Measurements from ENCODE around the gene DAND5. TPM values are rescaled to one million over a fixed set of nuclear protein-coding genes. Genes with fewer than 3 reads are reported as not detected.

DAND5 gene
- total and polyA plus RNA-seq, 2 of the 13 experiments (the other 11 are each of a cell fraction or from before 2014, with no cell fraction given), result 0.04 TPM; not detected in 1

- TF ChIP-seq ZNF687 (CRISPR knock-in tag; IDR thresholded peaks at IDR 0.05) (peak; percentile 86), ZNF441 (CRISPR knock-in tag; IDR thresholded peaks at IDR 0.05; ENCODE audit: borderline replicate concordance) (peak; percentile 51; the same call in 1 of the 2 replicates), IRF1 (CRISPR knock-in tag; IDR thresholded peaks at IDR 0.05; ENCODE audit: low read depth) (no peak), FOXA1 (IDR thresholded peaks at IDR 0.05) (no peak), FOXA1 (CRISPR knock-in tag; IDR thresholded peaks at IDR 0.05) (0 out of 2 replicates have a peak, but pooled peaks have one; percentile 14), KLF16 (CRISPR knock-in tag; IDR thresholded peaks at IDR 0.05) (0 out of 4 replicates have a peak, but pooled peaks of 1 of the 2 experiments have one; percentile 32), TCF7L2 (IDR thresholded peaks at IDR 0.05; ENCODE audit: low read depth, low read length) (no peak), SALL1 (CRISPR knock-in tag; IDR thresholded peaks at IDR 0.05) (peak; percentile 67; the same call in 1 of the 2 replicates), RBFOX2 (IDR thresholded peaks at IDR 0.05; ENCODE audit: low read depth, low read length) (peak; percentile 53; the same call in 1 of the 2 replicates), CCDC6 (CRISPR knock-in tag; IDR thresholded peaks at IDR 0.05) (peak; percentile 74; the same call in 1 of the 2 replicates), ZBTB7B (CRISPR knock-in tag; IDR thresholded peaks at IDR 0.05) (peak; percentile 94), ZFP41 (CRISPR knock-in tag; IDR thresholded peaks at IDR 0.05; ENCODE audit: borderline replicate concordance) (peak; percentile 62; the same call in 1 of the 2 replicates), XRCC5 (optimal IDR thresholded peaks at IDR 0.05; ENCODE audit: low read length) (peak; percentile 80), TRAFD1 (CRISPR knock-in tag; IDR thresholded peaks at IDR 0.05; ENCODE audit: borderline replicate concordance) (no peak), RBM22 (optimal IDR thresholded peaks at IDR 0.05; ENCODE audit: low read length) (no peak), ZNF296 (CRISPR knock-in tag; conservative IDR thresholded peaks at IDR 0.05) (0 out of 2 replicates have a peak, but pooled peaks have one; percentile 16), ZFY (CRISPR knock-in tag; IDR thresholded peaks at IDR 0.05) (peak; percentile 45; the same call in 1 of the 2 replicates), ZMAT3 (CRISPR knock-in tag; conservative IDR thresholded peaks at IDR 0.05) (peak; percentile 61; the same call in 1 of the 2 replicates), MEIS1 (CRISPR knock-in tag; IDR thresholded peaks at IDR 0.05; ENCODE audit: borderline replicate concordance) (no peak), SMC3 (IDR thresholded peaks at IDR 0.05; ENCODE audit: low read length) (peak; percentile 32; the same call in 1 of the 2 replicates), DDIT3 (CRISPR knock-in tag; IDR thresholded peaks at IDR 0.05) (no peak)
- TF ChIP-seq, protein P1, sequence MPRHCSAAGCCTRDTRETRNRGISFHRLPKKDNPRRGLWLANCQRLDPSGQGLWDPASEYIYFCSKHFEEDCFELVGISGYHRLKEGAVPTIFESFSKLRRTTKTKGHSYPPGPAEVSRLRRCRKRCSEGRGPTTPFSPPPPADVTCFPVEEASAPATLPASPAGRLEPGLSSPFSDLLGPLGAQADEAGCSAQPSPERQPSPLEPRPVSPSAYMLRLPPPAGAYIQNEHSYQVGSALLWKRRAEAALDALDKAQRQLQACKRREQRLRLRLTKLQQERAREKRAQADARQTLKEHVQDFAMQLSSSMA (CRISPR knock-in tag; IDR thresholded peaks at IDR 0.05), result no peak
These were observed 4.2 kb upstream of the DAND5 start (continued) for GRCh38 chr19:12965017-12965811.

Measured in HepG2 (cell line).